IMR-90 (cell line): ENCODE measurements around the gene MRPL32. TPM values are rescaled to one million over a fixed set of nuclear protein-coding genes. Genes with fewer than 3 reads are reported as not detected.

ENCODE experiments used
- ATAC-seq: fragments of 200-7000 bp; cut with Tn5 transposase; 2 replicates; pipeline ENCODE4 v1.9.1; 2020; ENCODE audit warnings: low read depth, mild to moderate bottlenecking, moderate library complexity
- BruUV-seq: library from RNA; stranded (reverse); fragments of 400-500 nt; replicated peaks from 2 replicates; lab custom pipeline; 2021; lab: Mats Ljungman, UMichigan
- CTCF ChIA-PET: fragments of 300-600 bp; formaldehyde crosslinking; extraction: SDS; loops from one replicate; lab custom pipeline; 2021; ENCODE audit warnings: antibody characterized with exemption; lab: Yijun Ruan, JAX
- POLR2A ChIA-PET: fragments of 300-600 bp; sonication (Branson Sonifier 250); formaldehyde crosslinking; loops from one replicate; lab custom pipeline; 2022; ENCODE audit warnings: antibody characterized with exemption; ENCODE audit not compliant: unreplicated experiment; lab: Charles Lee
- DNase-seq: peaks from one replicate; pipeline ENCODE4 v3.0.0; 2013
- H2AFZ ChIP-seq: replicated peaks from 2 replicates; pipeline ENCODE3; 2013; ENCODE audit warnings: low read length, mild to moderate bottlenecking; ENCODE audit not compliant: poor library complexity
- H2AK5ac ChIP-seq: 2 replicates; pipeline ENCODE4 v1.6.1; 2013; ENCODE audit warnings: low read depth, low read length, inconsistent platforms
- H2AK9ac ChIP-seq: replicated peaks from 2 replicates; pipeline ENCODE3; 2013; ENCODE audit warnings: mild to moderate bottlenecking, low read depth, low read length, moderate library complexity; ENCODE audit not compliant: poor library complexity
- H2BK120ac ChIP-seq: 2 replicates; pipeline ENCODE4 v1.6.1; 2013; ENCODE audit warnings: low read depth, low read length, inconsistent platforms
- H2BK15ac ChIP-seq: 3 replicates; pipeline ENCODE4 v1.6.1; 2013; ENCODE audit warnings: low read depth, low read length, inconsistent platforms
- H2BK20ac ChIP-seq: 2 replicates; pipeline ENCODE4 v1.6.1; 2013; ENCODE audit warnings: low read depth, mild to moderate bottlenecking, inconsistent platforms, low read length, moderate library complexity
- H2BK5ac ChIP-seq: 2 replicates; pipeline ENCODE4 v1.6.1; 2013; ENCODE audit warnings: mild to moderate bottlenecking, low read depth, low read length, inconsistent platforms; ENCODE audit not compliant: poor library complexity, severe bottlenecking
- H3K14ac ChIP-seq: replicated peaks from 2 replicates; pipeline ENCODE4 v1.6.1; 2013; ENCODE audit warnings: low read depth, low read length, inconsistent platforms
- H3K18ac ChIP-seq: 2 replicates; pipeline ENCODE4 v1.6.1; 2013; ENCODE audit warnings: low read depth, low read length, control low read depth
- H3K23ac ChIP-seq: 2 replicates; pipeline ENCODE4 v1.6.1; 2013; ENCODE audit warnings: low read depth, low read length, inconsistent platforms
- H3K27ac ChIP-seq: 2 replicates; pipeline ENCODE4 v1.5.1; 2013; ENCODE audit warnings: mild to moderate bottlenecking, control low read depth, low read length; ENCODE audit not compliant: insufficient read depth
- H3K27me3 ChIP-seq: 2 replicates; pipeline ENCODE4 v1.6.1; 2013; ENCODE audit warnings: low read length; ENCODE audit not compliant: control insufficient read depth, insufficient read depth
- H3K36me3 ChIP-seq: 2 replicates; pipeline ENCODE4 v1.6.1; 2013; ENCODE audit warnings: low read length, mixed read lengths; ENCODE audit not compliant: control insufficient read depth, insufficient read depth
- H3K4ac ChIP-seq: 2 replicates; pipeline ENCODE4 v1.6.1; 2013; ENCODE audit warnings: low read depth, low read length, inconsistent platforms
- H3K4me1 ChIP-seq: 2 replicates; pipeline ENCODE4 v1.6.1; 2013; ENCODE audit warnings: low read length, mixed read lengths; ENCODE audit not compliant: control insufficient read depth, insufficient read depth
- H3K4me2 ChIP-seq: 2 replicates; pipeline ENCODE4 v1.6.1; 2013; ENCODE audit warnings: low read depth, mild to moderate bottlenecking, control low read depth, low read length, moderate library complexity
- H3K4me3 ChIP-seq: 2 replicates; pipeline ENCODE4 v1.5.1; 2013; ENCODE audit warnings: low read depth, mild to moderate bottlenecking, control low read depth, low read length, moderate library complexity; ENCODE audit not compliant: insufficient read depth
- H3K56ac ChIP-seq: 2 replicates; pipeline ENCODE4 v1.6.1; 2013; ENCODE audit warnings: low read length, inconsistent platforms; ENCODE audit not compliant: insufficient read depth; ENCODE audit errors: extremely low read depth
- H3K79me1 ChIP-seq, 2 experiments: 2 replicates each; pipeline ENCODE4 v1.6.1; 2013; ENCODE audit warnings: low read length in 2 of 2, inconsistent platforms in 1 of 2, low read depth in 1 of 2
- H3K9ac ChIP-seq: 2 replicates; pipeline ENCODE4 v1.6.1; 2013; ENCODE audit warnings: low read depth, low read length, control low read depth
- H3K9me1 ChIP-seq: 2 replicates; pipeline ENCODE4 v1.6.1; 2013; ENCODE audit warnings: low read length, inconsistent platforms; ENCODE audit not compliant: insufficient read depth
- H3K9me3 ChIP-seq: 2 replicates; pipeline ENCODE4 v1.6.1; 2013; ENCODE audit warnings: low read length; ENCODE audit not compliant: control insufficient read depth, insufficient read depth
- H4K20me1 ChIP-seq: 2 replicates; pipeline ENCODE4 v1.6.1; 2013; ENCODE audit warnings: low read length, inconsistent platforms; ENCODE audit not compliant: insufficient read depth
- H4K5ac ChIP-seq: 2 replicates; pipeline ENCODE4 v1.6.1; 2013; ENCODE audit warnings: mild to moderate bottlenecking, low read depth, low read length, control low read depth
- H4K8ac ChIP-seq, 2 experiments: 2 replicates each; pipeline ENCODE4 v1.6.1; 2013; ENCODE audit warnings: low read depth in 2 of 2, low read length in 2 of 2, control low read depth in 1 of 2, inconsistent platforms in 1 of 2
- H4K91ac ChIP-seq: 2 replicates; pipeline ENCODE4 v1.6.1; 2013; ENCODE audit warnings: low read depth, low read length, inconsistent platforms; ENCODE audit not compliant: insufficient read depth
- BHLHE40 ChIP-seq: fragments of 150-350 bp; IDR thresholded peaks from 2 replicates; pipeline ENCODE4 v1.6.1; 2016; ENCODE audit warnings: mild to moderate bottlenecking, low read depth, low read length
- CEBPB ChIP-seq: IDR thresholded peaks from 2 replicates; pipeline ENCODE4 v1.6.1; 2012; ENCODE audit warnings: low read depth, low read length, improper control_type of control experiment
- CHD1 ChIP-seq: IDR thresholded peaks from 2 replicates; pipeline ENCODE4 v1.6.1; 2012; ENCODE audit warnings: low read depth, low read length, improper control_type of control experiment
- FOS ChIP-seq: fragments of 150-350 bp; IDR thresholded peaks from 2 replicates; pipeline ENCODE4 v1.6.1; 2016; ENCODE audit warnings: low read depth, low read length
- MAFK ChIP-seq: IDR thresholded peaks from 2 replicates; pipeline ENCODE4 v1.6.1; 2012; ENCODE audit warnings: low read depth, low read length, improper control_type of control experiment
- MAZ ChIP-seq: IDR thresholded peaks from 2 replicates; pipeline ENCODE4 v1.6.1; 2012; ENCODE audit warnings: low read depth, mild to moderate bottlenecking, low read length, improper control_type of control experiment, moderate library complexity, borderline replicate concordance
- MXI1 ChIP-seq: IDR thresholded peaks from 2 replicates; pipeline ENCODE4 v1.6.1; 2012; ENCODE audit warnings: low read depth, mild to moderate bottlenecking, low read length, moderate library complexity, borderline replicate concordance
- NFE2L2 ChIP-seq: fragments of 150-350 bp; IDR thresholded peaks from 2 replicates; pipeline ENCODE4 v1.6.1; 2016; ENCODE audit warnings: low read depth, mild to moderate bottlenecking, low read length
- POLR2A ChIP-seq: IDR thresholded peaks from 2 replicates; pipeline ENCODE4 v1.6.1; 2012; ENCODE audit warnings: mild to moderate bottlenecking, low read depth, low read length
- RAD21 ChIP-seq: IDR thresholded peaks from 2 replicates; pipeline ENCODE4 v1.6.1; 2012; ENCODE audit warnings: low read length, improper control_type of control experiment
- RFX5 ChIP-seq: IDR thresholded peaks from 2 replicates; pipeline ENCODE4 v1.8.0; 2012; ENCODE audit warnings: low read depth, mild to moderate bottlenecking, low read length, moderate library complexity
- SMC3 ChIP-seq: fragments of 150-350 bp; IDR thresholded peaks from 2 replicates; pipeline ENCODE4 v1.6.1; 2016; ENCODE audit warnings: low read depth, mild to moderate bottlenecking, antibody characterized with exemption, low read length, moderate library complexity
- WGBS, 2 experiments: methylation state at CpG; one replicate each; pipeline versions ENCODE4 v1.1.5 to v1.1.7; 2013; ENCODE audit warnings: missing lambda C conversion rate in 2 of 2; ENCODE audit not compliant: insufficient read length in 1 of 2; ENCODE audit errors: extremely low coverage in 2 of 2; 5-methylcytosine and 5-hydroxymethylcytosine counted together
- dilution Hi-C: fragments of 300-500 bp; cut with HindIII; formaldehyde crosslinking; loops from one replicate; pipeline ENCODE4 v1.14.3; 2018; ENCODE audit warnings: low sequenced_read_pairs; ENCODE audit not compliant: unreplicated experiment
- in situ Hi-C: fragments of 300-500 bp; cut with MboI; formaldehyde crosslinking; loops from 3 replicates; pipeline ENCODE4 v1.14.3; 2019; ENCODE audit warnings: low sequenced_read_pairs, inconsistent platforms, mixed read lengths
- intact Hi-C: fragments of 100-400 bp; cut with micrococcal nuclease; formaldehyde crosslinking; loops from 2 replicates; pipeline ENCODE4 v1.10.0; 2022
- polyA plus RNA-seq, 3 experiments: library from polyadenylated mRNA; depleted of rRNA; stranded (reverse); fragments of >200 nt; gene quantifications; 2 replicates each; pipeline ENCODE4 v1.2.3, GENCODE V29; 2012; ENCODE audit warnings: low replicate concordance in 1 of 3
- total RNA-seq: library from RNA; depleted of rRNA; stranded (reverse); fragments of >200 nt; gene quantifications from 2 replicates; pipeline ENCODE4 v1.2.3, GENCODE V29; 2012
- TF ChIP-seq, protein P1 (sequence below): fragments of 150-350 bp; IDR thresholded peaks from 2 replicates; pipeline ENCODE4 v1.6.1; 2016; ENCODE audit warnings: low read depth, mild to moderate bottlenecking, low read length, moderate library complexity, borderline replicate concordance
- TF ChIP-seq, protein P2 (sequence below): conservative IDR thresholded peaks from 2 replicates; pipeline ENCODE4 v1.5.1; 2012; ENCODE audit warnings: mild to moderate bottlenecking, low read depth, low read length, improper control_type of control experiment
- TF ChIP-seq, protein P3 (sequence below): fragments of 150-350 bp; IDR thresholded peaks from 2 replicates; pipeline ENCODE4 v1.6.1; 2017; ENCODE audit warnings: mild to moderate bottlenecking, antibody characterized with exemption, low read length, low read depth

Gene MRPL32
- total and polyA plus RNA-seq, 2 of the 4 experiments (the other 2 are of a cell fraction), result 42.3 to 75.3 TPM

DNA sequence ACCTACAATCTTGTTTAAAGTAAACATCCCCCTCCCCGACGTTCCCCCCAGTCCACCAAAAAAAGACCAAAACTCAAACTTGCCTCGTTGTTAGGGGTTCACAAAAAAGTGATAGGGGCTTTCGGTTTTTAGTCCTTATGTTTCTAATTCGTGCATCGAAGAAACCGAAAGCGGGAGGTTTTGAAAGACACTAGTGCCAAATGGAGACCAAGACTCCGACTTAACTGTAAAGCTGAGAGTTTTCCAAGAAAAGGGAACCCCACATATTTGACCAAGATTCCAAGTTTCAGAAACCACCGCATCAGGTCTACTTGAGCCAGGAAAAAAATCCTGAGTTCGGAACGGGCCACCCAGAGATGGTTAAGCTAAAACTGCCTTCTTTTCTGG, 736 bp upstream of the MRPL32 start:
- H3K36me3 ChIP-seq, result peaks cover 6% of the 10 kb centered on the region
- H3K27me3 ChIP-seq, result no peaks in the 10 kb centered on the region
- peak overlapping the region; percentile 94 for H3K9ac ChIP-seq
- peak overlapping the region; percentile 83 for H3K27ac ChIP-seq
- peak overlapping the region; percentile 96 for H2AFZ ChIP-seq
- H3K56ac ChIP-seq, result peak overlapping the region; percentile 92
- peak overlapping the region; percentile 99 for H3K4me2 ChIP-seq
- peaks cover 4% of the 10 kb centered on the region for H3K4me1 ChIP-seq
- in situ Hi-C loops, result loop anchor here (25.0 kb wide), 1 partner anchor 906 kb away; no protein-coding TSS in a partner anchor
- H3K14ac ChIP-seq, result peak overlapping the region; percentile 97
- H2BK120ac ChIP-seq, result no peak overlapping the region
- no peak overlapping the region for H3K18ac ChIP-seq
- H2BK15ac ChIP-seq, result no peak overlapping the region
- peak overlapping the region; percentile 81 to 96; a peak in 3 of 4 replicates for H4K8ac ChIP-seq
- dilution Hi-C loops, result loop anchor here (25.0 kb wide), 1 partner anchor 306 kb away; no protein-coding TSS in a partner anchor
- H3K79me1 ChIP-seq, result peaks cover 15 to 67% of the 10 kb centered on the region in 2 experiments
- peak overlapping the region; percentile 16; the same call in 1 of the 2 replicates for H4K5ac ChIP-seq
- H3K23ac ChIP-seq, result peak overlapping the region; percentile 97
- peak overlapping the region; percentile 95 for H3K4ac ChIP-seq
- ChIA-PET POLR2A (no interaction called here), CTCF (interaction anchor here (1.4 to 2.1 kb wide), 3 partner anchors 10 to 991 kb away, joined by 5 to 8 read pairs (median 7); no protein-coding TSS in a partner anchor)
- no peak for TF ChIP-seq NFE2L2
- TF ChIP-seq MAZ, result no peak
- TF ChIP-seq RFX5, result no peak
- TF ChIP-seq SMC3, result no peak
- TF ChIP-seq CEBPB, result no peak
- TF ChIP-seq, protein P1, sequence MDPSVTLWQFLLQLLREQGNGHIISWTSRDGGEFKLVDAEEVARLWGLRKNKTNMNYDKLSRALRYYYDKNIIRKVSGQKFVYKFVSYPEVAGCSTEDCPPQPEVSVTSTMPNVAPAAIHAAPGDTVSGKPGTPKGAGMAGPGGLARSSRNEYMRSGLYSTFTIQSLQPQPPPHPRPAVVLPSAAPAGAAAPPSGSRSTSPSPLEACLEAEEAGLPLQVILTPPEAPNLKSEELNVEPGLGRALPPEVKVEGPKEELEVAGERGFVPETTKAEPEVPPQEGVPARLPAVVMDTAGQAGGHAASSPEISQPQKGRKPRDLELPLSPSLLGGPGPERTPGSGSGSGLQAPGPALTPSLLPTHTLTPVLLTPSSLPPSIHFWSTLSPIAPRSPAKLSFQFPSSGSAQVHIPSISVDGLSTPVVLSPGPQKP, result no peak
- no peak for TF ChIP-seq MXI1
- no peak for TF ChIP-seq MAFK
- no peak for TF ChIP-seq POLR2A
- TF ChIP-seq, protein P2, sequence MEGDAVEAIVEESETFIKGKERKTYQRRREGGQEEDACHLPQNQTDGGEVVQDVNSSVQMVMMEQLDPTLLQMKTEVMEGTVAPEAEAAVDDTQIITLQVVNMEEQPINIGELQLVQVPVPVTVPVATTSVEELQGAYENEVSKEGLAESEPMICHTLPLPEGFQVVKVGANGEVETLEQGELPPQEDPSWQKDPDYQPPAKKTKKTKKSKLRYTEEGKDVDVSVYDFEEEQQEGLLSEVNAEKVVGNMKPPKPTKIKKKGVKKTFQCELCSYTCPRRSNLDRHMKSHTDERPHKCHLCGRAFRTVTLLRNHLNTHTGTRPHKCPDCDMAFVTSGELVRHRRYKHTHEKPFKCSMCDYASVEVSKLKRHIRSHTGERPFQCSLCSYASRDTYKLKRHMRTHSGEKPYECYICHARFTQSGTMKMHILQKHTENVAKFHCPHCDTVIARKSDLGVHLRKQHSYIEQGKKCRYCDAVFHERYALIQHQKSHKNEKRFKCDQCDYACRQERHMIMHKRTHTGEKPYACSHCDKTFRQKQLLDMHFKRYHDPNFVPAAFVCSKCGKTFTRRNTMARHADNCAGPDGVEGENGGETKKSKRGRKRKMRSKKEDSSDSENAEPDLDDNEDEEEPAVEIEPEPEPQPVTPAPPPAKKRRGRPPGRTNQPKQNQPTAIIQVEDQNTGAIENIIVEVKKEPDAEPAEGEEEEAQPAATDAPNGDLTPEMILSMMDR, result no peak
- TF ChIP-seq RAD21, result no peak
- TF ChIP-seq, protein P3, sequence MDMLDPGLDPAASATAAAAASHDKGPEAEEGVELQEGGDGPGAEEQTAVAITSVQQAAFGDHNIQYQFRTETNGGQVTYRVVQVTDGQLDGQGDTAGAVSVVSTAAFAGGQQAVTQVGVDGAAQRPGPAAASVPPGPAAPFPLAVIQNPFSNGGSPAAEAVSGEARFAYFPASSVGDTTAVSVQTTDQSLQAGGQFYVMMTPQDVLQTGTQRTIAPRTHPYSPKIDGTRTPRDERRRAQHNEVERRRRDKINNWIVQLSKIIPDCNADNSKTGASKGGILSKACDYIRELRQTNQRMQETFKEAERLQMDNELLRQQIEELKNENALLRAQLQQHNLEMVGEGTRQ, result no peak
- no peak for TF ChIP-seq CHD1
- no peak for TF ChIP-seq FOS
- no peak for TF ChIP-seq BHLHE40
- no CpG with 5 or more reads among the region's 12 CpGs for WGBS, 2 experiments
- peak overlapping the region; percentile 89; the same call in 1 of the 2 replicates for H4K91ac ChIP-seq
- no peak overlapping the region for H2BK20ac ChIP-seq
- peak overlapping the region; percentile 67 for H2BK5ac ChIP-seq
- peaks cover 35% of the 10 kb centered on the region for H4K20me1 ChIP-seq
- ATAC-seq (no peak), DNase-seq (peak; percentile 12)
- no peaks in the 10 kb centered on the region for H3K9me3 ChIP-seq
- intact Hi-C loops, result loop anchor here (5.0 to 10.0 kb wide), 2 partner anchors 653 to 771 kb away; partner anchors contain the start of gene STK17A
- H3K9me1 ChIP-seq, result peaks cover 4% of the 10 kb centered on the region; the same call in 1 of the 2 replicates
- H2AK9ac ChIP-seq, result peak overlapping the region; percentile 59
- BruUV-seq, result no TSS peak
- peak overlapping the region; percentile 35; the same call in 1 of the 2 replicates for H2AK5ac ChIP-seq
- peak overlapping the region; percentile 69 for H3K4me3 ChIP-seq
